Activated CD8-positive, alpha-beta memory T cell treated with anti-CD3 and anti-CD28 coated beads, Interleukin-2, amount 10 ng/mL, durations not matched to agents 7 days and 5 days (primary cell): ENCODE results near the gene SLC35F6. TPM values are rescaled to one million over a fixed set of nuclear protein-coding genes. Genes with fewer than 3 reads are reported as not detected.

Source experiments
- ATAC-seq: fragments of 150-1000 bp; cut with Tn5 transposase; one replicate; pipeline ENCODE4 v1.10.0; 2021; ENCODE audit warnings: moderate library complexity
- CTCF ChIA-PET: fragments of 350-600 bp; sonication (Branson Sonifier 250); formaldehyde crosslinking; loops from one replicate; lab custom pipeline; 2021; ENCODE audit warnings: antibody characterized with exemption; lab: Charles Lee
- DNase-seq: peaks from one replicate; pipeline ENCODE4 v3.0.0-alpha.2; 2020
- H3K27ac Mint-ChIP-seq: one replicate; pipeline ENCODE4 v1.8.0; 2021; ENCODE audit warnings: mild to moderate bottlenecking, mixed read lengths
- H3K27me3 Mint-ChIP-seq: one replicate; pipeline ENCODE4 v1.8.0; 2021; ENCODE audit warnings: mixed read lengths
- H3K36me3 Mint-ChIP-seq: one replicate; pipeline ENCODE4 v1.8.0; 2021; ENCODE audit warnings: mild to moderate bottlenecking, mixed read lengths
- H3K4me1 Mint-ChIP-seq: one replicate; pipeline ENCODE4 v1.8.0; 2021; ENCODE audit warnings: mixed read lengths
- H3K4me3 Mint-ChIP-seq: one replicate; pipeline ENCODE4 v1.8.0; 2021; ENCODE audit warnings: mild to moderate bottlenecking, moderate library complexity, mixed read lengths
- H3K9me3 Mint-ChIP-seq: one replicate; pipeline ENCODE4 v1.8.0; 2022; ENCODE audit warnings: low read depth, mixed read lengths
- total RNA-seq, 2 experiments: library from RNA; stranded (reverse); gene quantifications; one replicate each; pipeline ENCODE4 v1.2.3, GENCODE V29; 2021

Gene SLC35F6
- total RNA-seq, result 10 to 100 TPM; 16.3 to 17.2 TPM

DNA sequence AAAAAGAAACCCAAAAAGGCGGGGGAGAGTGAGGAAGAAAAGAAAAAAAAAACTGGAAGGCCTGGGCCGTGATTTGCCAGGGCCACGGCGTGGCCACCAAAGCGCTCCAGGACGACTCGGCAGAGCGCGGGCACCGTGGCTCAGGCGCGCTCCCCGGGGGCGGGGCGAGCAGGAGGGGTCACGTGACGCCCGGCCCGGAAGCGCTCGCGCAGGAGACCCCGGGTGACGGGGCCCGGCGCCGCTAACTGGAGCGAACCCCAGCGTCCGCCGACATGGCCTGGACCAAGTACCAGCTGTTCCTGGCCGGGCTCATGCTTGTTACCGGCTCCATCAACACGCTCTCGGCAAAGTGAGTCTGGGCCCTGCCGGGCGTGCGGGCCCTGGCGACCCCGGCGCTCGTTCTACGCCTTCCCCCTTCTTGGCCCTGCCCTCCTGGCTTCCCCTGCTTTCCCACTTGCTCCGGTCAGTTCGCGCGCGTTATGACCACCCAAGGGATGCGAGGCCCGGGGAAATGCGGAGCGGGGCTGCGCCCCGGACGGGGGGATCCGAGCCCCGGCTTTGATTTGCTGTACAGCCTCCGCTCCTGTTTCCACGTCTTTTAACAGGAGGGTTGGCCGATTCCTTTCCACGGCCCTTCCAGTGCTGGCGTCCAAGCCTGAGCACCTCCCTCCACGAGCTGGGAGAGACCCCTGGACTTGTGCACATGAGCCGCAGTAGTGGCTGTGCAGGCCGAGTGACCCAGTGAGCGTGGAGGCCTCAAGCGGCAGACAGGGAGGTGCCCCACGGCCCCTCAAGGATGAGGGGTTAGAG lies at the start of gene SLC35F6:
TSS of gene SLC35F6 (plus strand) at position 207 of the 810 bp plus-strand sequence. CDS start at position 273, 66 bp downstream.
- H3K9me3 Mint-ChIP-seq, result no peaks in the 10 kb centered on the region
- CTCF ChIA-PET, result interaction anchor here (1.1 to 1.6 kb wide), 2 partner anchors 10 to 85 kb away, joined by 3 to 4 read pairs; no protein-coding TSS in a partner anchor
- peak within 1 kb of the TSS; percentile 92 for H3K4me3 Mint-ChIP-seq
- peak within 1 kb of the TSS; percentile 92 for H3K27ac Mint-ChIP-seq
- H3K27me3 Mint-ChIP-seq, result peaks cover 3% of the 10 kb centered on the region
- H3K4me1 Mint-ChIP-seq, result peaks cover 45% of the 10 kb centered on the region
- peaks cover 4% of the 10 kb centered on the region for H3K36me3 Mint-ChIP-seq
- DNase-seq (peak; percentile 85), ATAC-seq (peak; percentile 96)

DNA sequence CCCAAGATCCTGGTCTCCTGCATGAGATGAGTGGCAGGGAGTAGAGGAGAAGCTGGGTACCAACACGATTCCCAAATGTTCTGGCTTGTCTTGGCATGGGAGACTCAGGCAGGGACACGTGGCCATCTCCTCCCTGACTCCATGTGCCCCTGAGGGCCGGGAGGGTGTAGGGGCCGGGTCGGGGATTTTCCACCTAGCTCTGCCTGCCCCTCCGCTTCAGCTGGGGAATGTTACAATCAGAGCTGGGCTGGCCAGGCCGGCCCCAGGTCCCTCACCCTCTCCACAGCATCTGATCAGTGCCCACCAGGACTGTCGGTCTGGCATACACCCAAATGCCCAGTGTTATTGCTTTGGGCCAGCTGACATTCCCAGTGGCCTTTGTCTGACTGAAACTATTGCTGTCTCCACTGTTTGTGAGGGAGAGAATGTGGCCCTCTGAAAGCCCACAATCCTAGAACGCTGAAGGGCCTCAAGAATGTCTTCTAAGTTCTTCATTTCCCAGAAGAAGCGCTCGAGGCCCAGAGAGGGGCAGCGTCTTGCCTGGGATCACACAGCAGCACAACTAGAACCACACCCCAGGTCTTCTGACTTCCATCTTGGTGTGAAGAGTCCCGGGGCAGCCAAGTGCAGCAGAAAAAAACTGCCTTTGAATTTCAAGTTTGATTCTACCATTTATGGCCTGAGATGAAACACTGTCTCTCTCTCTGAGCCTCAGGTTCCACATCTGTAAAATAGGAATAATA lies 48.4 kb upstream of the SLC35F6 start:
- Mint-ChIP-seq H3K36me3 (no peaks in the 10 kb centered on the region), H3K27ac (no peak overlapping the region), H3K9me3 (no peaks in the 10 kb centered on the region), H3K4me1 (no peaks in the 10 kb centered on the region), H3K27me3 (peaks cover 6% of the 10 kb centered on the region), H3K4me3 (no peak overlapping the region)
- DNase-seq, result no peak
- CTCF ChIA-PET, result interaction anchor here (1.1 kb wide), 1 partner anchor 11 kb away, joined by 3 read pairs; no protein-coding TSS in a partner anchor
- ATAC-seq, result no peak

- no peaks in the 10 kb centered on the region for H3K36me3 Mint-ChIP-seq
- no peak overlapping the region for H3K27ac Mint-ChIP-seq
- no peak overlapping the region for H3K4me3 Mint-ChIP-seq
- ATAC-seq, result no peak
- H3K9me3 Mint-ChIP-seq, result no peaks in the 10 kb centered on the region
- H3K4me1 Mint-ChIP-seq, result no peaks in the 10 kb centered on the region
- no peak for DNase-seq
- CTCF ChIA-PET, result no interaction called here
- peaks cover 6% of the 10 kb centered on the region for H3K27me3 Mint-ChIP-seq
These were observed 47.7 kb upstream of the SLC35F6 start for GRCh38 chr2:26716340-26716739.

DNA sequence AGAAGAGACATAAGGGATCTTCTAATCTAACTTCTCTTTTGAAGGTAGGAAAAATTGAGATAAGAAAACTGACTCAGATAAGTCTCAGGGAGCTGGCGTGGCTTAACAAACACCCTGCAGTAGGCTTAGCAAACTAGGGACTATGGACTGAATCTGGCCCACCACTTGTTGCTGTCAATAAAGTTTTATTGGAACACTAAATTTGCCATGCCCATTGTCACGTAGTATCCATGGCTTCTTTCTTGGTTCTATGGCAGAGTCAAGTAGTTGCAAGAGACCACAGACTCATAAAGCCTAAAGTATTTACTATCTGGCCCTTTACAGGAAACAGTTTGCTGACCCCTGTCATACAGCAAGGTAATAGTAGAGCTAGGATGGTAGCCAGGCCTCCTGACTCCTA lies 47.3 kb upstream of the SLC35F6 start:
- Mint-ChIP-seq H3K9me3 (no peaks in the 10 kb centered on the region), H3K4me3 (no peak overlapping the region), H3K4me1 (no peaks in the 10 kb centered on the region), H3K27ac (no peak overlapping the region), H3K27me3 (peaks cover 6% of the 10 kb centered on the region), H3K36me3 (no peaks in the 10 kb centered on the region)
- CTCF ChIA-PET, result no interaction called here
- DNase-seq (no peak), ATAC-seq (no peak)

GRCh38 chr2:26717362-26717761 lies 46.7 kb upstream of the SLC35F6 start:
- CTCF ChIA-PET, result interaction anchor here (0.9 kb wide), 1 partner anchor 73 kb away, joined by 3 read pairs; no protein-coding TSS in a partner anchor
- Mint-ChIP-seq H3K9me3 (no peaks in the 10 kb centered on the region), H3K36me3 (no peaks in the 10 kb centered on the region), H3K27me3 (peaks cover 6% of the 10 kb centered on the region), H3K27ac (no peak overlapping the region), H3K4me3 (no peak overlapping the region), H3K4me1 (no peaks in the 10 kb centered on the region)
- no peak for ATAC-seq
- DNase-seq, result no peak

DNA sequence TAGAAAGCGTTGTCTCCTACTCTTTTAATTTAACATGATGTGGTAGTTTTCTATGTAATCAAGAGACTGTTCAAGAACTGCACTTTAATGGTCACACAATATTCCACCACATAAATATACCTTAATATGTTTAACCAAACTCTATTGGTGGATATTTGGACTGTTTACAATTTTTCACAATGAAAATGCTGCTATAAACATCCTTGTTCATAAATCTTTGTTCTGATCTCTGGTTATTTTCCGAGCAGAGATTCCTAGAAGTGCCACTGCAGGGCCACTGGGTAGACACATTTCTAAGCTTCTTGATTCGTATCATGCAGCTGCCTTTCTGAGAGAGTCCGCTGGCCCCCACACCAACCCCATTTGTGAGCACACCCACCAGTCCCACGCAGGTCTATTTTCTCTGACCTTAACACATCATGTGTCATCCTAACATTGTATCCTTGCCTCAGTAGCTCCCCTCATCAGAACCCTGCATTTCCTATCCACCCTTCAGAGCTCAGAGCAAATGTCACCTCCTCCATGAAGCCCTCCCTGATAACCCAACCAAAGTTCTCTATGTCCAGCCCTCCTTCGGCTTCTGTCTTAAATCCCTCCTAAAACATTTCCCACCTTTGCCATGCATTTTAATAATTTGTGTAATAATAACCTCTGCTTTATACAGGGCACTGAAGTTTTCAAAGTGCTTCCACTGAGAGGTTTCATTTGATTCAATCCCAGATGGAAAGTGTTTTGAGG lies 45.0 kb upstream of the SLC35F6 start:
- Mint-ChIP-seq H3K4me1 (no peaks in the 10 kb centered on the region), H3K27me3 (peaks cover 3% of the 10 kb centered on the region), H3K27ac (no peak overlapping the region), H3K36me3 (no peaks in the 10 kb centered on the region), H3K4me3 (no peak overlapping the region), H3K9me3 (no peaks in the 10 kb centered on the region)
- ATAC-seq, result no peak
- CTCF ChIA-PET, result interaction anchor here (1.5 kb wide), 1 partner anchor 141 kb away, joined by 4 read pairs; no protein-coding TSS in a partner anchor
- DNase-seq, result no peak

- Mint-ChIP-seq H3K27ac (no peak overlapping the region), H3K4me1 (no peaks in the 10 kb centered on the region), H3K36me3 (no peaks in the 10 kb centered on the region), H3K27me3 (peaks cover 3% of the 10 kb centered on the region), H3K4me3 (no peak overlapping the region), H3K9me3 (no peaks in the 10 kb centered on the region)
- ATAC-seq, result no peak
- DNase-seq, result no peak
- CTCF ChIA-PET, result interaction anchor here (0.9 to 1.7 kb wide), 2 partner anchors 8 to 24 kb away, joined by 3 to 4 read pairs; no protein-coding TSS in a partner anchor
These were observed 43.6 kb upstream of the SLC35F6 start for GRCh38 chr2:26720322-26721114.

DNA sequence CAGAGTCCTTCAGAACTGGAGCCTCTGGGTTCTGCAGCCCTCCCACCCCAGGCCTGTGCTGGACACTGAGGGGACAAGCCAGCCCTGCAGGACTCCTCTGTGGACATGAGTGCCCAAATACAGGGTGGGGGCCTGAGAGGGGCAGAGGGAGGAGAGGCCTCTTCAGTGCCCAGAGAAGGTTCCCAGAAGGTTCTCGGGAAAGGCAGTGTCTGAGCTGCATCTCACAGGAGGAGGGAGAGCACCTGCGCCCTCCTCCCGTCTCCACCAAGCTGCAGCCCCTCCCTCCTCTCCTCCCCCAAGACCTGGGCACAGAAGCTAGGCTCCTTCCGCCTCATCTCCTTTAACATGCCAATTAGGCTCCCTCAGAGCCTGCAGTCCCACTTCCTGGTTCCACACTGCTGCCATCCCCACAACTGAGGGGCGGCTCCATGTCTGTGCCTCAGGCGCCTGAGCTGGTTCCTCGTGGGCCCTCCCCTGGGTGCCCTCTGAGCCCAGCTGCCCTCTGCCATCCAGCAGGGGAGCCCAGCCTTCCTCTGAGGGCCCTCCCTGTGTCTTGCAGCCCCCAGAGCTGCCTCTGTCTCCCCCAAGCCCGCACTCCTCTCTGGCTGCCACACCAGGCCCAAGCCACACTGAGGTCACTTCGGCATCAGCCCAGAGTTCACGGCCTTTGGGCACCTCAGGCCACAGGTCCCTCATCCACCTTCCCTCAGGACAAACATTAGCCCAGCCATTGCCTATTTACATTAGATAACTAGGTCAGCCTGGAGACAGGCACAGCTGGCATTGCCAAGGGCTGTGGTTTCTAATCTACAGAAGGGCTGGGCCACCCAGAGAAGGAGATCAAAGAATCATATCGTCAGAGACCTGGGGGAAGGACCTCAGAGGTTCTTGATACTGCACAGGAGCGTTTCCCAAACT lies 42.7 kb upstream of the SLC35F6 start:
- no peak overlapping the region for H3K4me3 Mint-ChIP-seq
- no peaks in the 10 kb centered on the region for H3K4me1 Mint-ChIP-seq
- H3K9me3 Mint-ChIP-seq, result no peaks in the 10 kb centered on the region
- H3K27ac Mint-ChIP-seq, result no peak overlapping the region
- DNase-seq, result no peak
- CTCF ChIA-PET, result interaction anchor here (0.9 to 1.7 kb wide), 2 partner anchors 7 to 23 kb away, joined by 3 to 4 read pairs; no protein-coding TSS in a partner anchor
- no peak for ATAC-seq
- peaks cover 3% of the 10 kb centered on the region for H3K27me3 Mint-ChIP-seq
- H3K36me3 Mint-ChIP-seq, result no peaks in the 10 kb centered on the region

DNA sequence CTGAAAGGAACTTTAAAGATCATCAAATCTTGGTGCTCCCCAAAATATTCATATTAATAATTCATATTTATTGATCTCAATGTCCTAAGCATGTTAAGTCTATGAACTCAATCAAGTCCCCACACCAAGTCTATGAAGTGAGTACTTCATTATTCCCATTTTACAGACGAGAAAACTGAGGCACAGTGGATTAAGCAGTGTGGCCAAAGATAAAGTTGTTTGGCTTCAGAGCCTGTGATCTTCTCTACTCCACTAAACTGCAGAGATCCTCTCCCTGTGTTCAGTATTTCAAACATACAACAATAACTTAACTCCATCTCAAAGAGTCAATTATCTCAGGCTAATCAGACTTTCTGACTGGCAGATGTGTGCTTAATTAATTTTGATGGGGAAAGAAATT lies 41.8 kb upstream of the SLC35F6 start:
- Mint-ChIP-seq H3K4me3 (no peak overlapping the region), H3K36me3 (no peaks in the 10 kb centered on the region), H3K9me3 (no peaks in the 10 kb centered on the region), H3K27me3 (peaks cover 3% of the 10 kb centered on the region), H3K27ac (no peak overlapping the region), H3K4me1 (no peaks in the 10 kb centered on the region)
- DNase-seq (no peak), ATAC-seq (no peak)
- CTCF ChIA-PET, result no interaction called here

DNA sequence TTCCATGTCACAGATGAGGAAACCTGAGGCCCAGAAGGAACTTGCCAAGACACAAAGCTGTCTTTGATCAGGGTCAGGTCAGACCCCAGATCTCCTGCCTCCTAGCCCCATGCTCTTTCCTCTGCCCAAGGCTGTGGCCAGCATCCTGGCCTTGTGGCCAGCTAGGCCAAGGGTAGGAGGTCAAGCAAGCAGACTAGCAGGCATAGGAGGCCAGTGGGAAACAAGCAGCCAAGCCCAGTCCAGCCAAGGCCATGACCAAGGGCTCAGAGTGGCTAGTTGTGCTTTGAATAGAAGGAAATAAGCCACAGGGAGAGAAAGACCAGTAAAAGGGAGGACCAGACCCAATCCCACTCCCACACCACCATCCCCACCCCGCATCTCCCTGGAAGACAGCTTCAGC lies 41.2 kb upstream of the SLC35F6 start:
- no peak overlapping the region for H3K4me3 Mint-ChIP-seq
- peaks cover 6% of the 10 kb centered on the region for H3K27me3 Mint-ChIP-seq
- H3K4me1 Mint-ChIP-seq, result no peaks in the 10 kb centered on the region
- DNase-seq (no peak), ATAC-seq (no peak)
- CTCF ChIA-PET, result no interaction called here
- no peak overlapping the region for H3K27ac Mint-ChIP-seq
- H3K36me3 Mint-ChIP-seq, result no peaks in the 10 kb centered on the region
- H3K9me3 Mint-ChIP-seq, result no peaks in the 10 kb centered on the region

DNA sequence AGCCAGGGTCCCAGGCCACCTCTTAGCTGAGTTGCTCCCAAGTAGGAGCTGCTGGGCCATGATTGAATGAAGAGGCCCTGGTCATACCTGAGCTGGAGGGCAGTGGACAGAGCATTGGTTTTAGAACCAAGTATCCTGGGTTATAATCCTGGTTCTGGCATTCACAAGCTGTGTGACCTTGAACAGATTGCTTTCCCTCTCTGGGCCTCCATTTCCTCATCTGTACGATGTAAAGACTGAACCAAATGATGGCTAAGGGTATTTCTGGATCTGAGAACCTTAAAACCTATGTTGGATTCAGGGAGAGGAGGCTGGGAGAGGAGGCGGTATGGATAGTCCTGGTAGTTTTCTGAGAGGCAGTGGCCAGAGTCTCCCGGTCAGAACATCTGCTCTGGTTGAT lies 40.6 kb upstream of the SLC35F6 start:
- H3K27ac Mint-ChIP-seq, result no peak overlapping the region
- CTCF ChIA-PET, result interaction anchor here (1.2 kb wide), 1 partner anchor 145 kb away, joined by 4 read pairs; no protein-coding TSS in a partner anchor
- no peaks in the 10 kb centered on the region for H3K4me1 Mint-ChIP-seq
- no peak for DNase-seq
- peaks cover 7% of the 10 kb centered on the region for H3K27me3 Mint-ChIP-seq
- H3K9me3 Mint-ChIP-seq, result no peaks in the 10 kb centered on the region
- ATAC-seq, result no peak
- no peak overlapping the region for H3K4me3 Mint-ChIP-seq
- no peaks in the 10 kb centered on the region for H3K36me3 Mint-ChIP-seq
